CD4-positive, alpha-beta T cell treated with Interleukin-15 for 4 hours (primary cell): ENCODE data around the gene ISM1.

Experiments used
- DNase-seq: peaks from one replicate; pipeline ENCODE4 v3.0.0-alpha.2; 2020; ENCODE audit warnings: low spot score

The ISM1 gene

DNA sequence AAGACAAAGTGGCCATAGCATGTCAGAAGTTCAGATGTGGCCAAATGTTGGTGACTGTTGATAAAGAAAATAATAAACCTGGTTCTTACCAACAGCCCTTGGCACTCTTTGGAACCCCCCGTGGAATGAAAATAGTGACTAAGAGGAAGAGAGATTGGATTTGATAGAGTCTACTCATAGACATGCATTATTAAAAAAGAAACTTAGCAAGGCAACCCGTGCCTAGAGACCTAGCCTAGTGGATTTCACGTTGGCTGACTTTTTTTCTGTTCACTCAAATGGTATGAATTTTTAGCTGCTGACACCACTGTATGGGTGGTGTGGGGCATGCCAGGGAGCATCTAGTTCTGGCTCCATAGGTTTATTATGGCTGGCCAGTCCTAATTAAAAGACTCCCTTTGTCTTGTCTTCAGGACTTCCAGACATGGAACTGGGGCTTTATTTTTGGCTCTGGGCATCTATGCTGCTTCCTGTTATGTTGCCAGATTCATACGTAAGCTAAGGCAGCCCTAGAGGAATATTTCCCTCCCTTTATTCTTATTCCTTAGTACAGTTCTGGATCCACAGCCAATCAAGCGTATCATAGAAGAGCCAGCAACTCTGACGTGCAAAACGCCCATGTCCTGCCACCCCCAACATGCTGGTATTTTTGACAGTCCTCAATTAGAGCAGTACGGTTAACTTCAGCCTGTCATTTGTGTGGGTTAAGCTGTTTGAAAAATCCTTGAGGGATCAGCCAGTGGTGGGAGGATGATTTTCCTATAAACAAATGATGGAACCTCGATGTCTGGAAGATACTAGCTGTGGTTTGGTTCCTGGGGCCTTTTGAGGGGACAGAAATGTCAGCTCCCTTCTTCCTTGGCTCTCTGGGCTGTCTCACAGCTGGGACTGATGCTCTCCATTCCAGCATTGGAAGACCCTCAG lies 127.5 kb downstream of the ISM1 start:
- DNase-seq, result no peak

DNA sequence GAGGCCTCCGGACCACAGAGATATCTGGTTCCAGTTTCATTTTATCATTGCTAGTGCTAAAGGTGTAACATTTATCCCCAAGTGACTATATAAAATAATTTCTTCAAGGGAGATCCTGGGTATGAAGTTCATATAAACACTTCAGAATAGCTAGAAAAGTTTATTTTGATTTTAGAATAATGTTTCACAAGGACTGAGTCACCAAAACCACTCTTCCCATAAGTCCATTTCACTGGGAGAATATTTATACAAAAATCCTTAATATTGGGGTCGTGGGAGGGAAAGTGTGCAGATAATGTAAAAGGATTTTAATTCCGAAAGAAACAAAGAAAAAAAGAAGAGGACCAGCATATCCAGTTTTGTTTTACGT lies 128.1 kb downstream of the ISM1 start:
- DNase-seq, result no peak
